ENCODE measurements around the gene MKNK2. TPM values are rescaled to one million over a fixed set of nuclear protein-coding genes. Genes with fewer than 3 reads are reported as not detected.
A peak's percentile ranks its signal among the peaks of the same experiment; 100 is the strongest.

The MKNK2 gene
- total RNA-seq, 1 donor from 2014 or later: 272 TPM

GRCh38 chr19:2047449-2048103, 3.5 kb downstream of the MKNK2 start:
- DNase-seq (peak; percentile 73), ATAC-seq (no peak)
- intact Hi-C loops (cut with micrococcal nuclease): no loop called here

DNA sequence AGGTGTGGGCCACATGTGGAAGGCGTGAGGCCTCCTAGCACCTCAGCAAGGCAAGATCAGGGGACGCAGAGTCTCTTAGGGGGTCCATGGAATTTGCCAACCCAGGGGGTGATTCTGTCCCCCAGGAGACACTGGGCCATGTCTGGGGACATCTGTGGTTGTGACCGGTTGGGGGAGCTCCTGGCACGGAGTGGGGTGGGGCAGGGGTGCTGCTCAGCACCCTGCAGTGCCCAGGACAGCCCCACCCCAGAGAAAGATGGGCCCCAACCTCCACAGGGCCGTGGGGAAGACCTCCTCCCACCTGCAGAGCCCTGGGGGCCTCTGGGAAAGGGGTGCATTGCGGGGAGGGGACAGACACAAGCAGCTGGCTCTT, 4.0 kb downstream of the MKNK2 start:
- no peak for DNase-seq
- intact Hi-C loops (cut with micrococcal nuclease): no loop called here
- ATAC-seq: no peak

- intact Hi-C loops (cut with micrococcal nuclease): no loop called here
- DNase-seq: peak; percentile 34
- no peak for ATAC-seq
Measured at GRCh38 chr19:2046046-2046907, 4.8 kb downstream of the MKNK2 start.

DNA sequence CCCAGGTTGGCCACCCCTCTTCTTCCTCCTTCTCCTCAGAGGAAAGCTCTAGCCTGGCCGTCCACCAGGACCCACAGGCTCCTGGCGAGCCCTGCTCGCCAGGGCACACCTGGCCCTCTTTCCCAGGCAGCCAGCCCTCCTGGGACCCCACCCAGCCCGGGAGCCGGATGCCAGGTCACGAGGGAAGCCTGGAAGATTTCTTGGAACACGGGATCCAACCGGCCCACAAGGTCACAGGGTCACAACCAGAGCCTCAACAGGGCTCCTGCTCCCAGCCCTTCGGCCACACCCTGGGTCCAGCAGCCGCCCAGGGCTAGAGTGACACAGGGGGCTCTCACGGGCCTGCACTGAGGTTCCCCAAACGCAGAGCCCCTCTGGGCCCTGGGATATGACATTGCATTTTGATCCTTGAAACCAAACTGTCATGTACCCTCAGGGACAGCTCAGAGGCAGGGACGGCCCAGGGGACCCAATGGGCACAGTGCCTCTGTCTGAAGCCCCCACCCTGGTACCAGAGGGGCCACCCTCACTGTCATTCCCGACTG, 5.5 kb downstream of the MKNK2 start:
- intact Hi-C loops (cut with micrococcal nuclease): no loop called here
- peak; percentile 66 for DNase-seq
- no peak for ATAC-seq

- ATAC-seq: no peak
- DNase-seq: peak; percentile 30
- intact Hi-C loops (cut with micrococcal nuclease): no loop called here
Measured at GRCh38 chr19:2044709-2045500, 6.1 kb downstream of the MKNK2 start.

GRCh38 chr19:2043961-2044708, 6.9 kb downstream of the MKNK2 start:
- DNase-seq (peak; percentile 60), ATAC-seq (no peak)
- intact Hi-C loops (cut with micrococcal nuclease): no loop called here

- ATAC-seq: peak; percentile 5
- DNase-seq: peak; percentile 23
- intact Hi-C loops (cut with micrococcal nuclease): no loop called here
Measured at GRCh38 chr19:2043251-2043641, 7.8 kb downstream of the MKNK2 start.

GRCh38 chr19:2042485-2043250, 8.4 kb downstream of the MKNK2 start:
- intact Hi-C loops (cut with micrococcal nuclease): no loop called here

DNA sequence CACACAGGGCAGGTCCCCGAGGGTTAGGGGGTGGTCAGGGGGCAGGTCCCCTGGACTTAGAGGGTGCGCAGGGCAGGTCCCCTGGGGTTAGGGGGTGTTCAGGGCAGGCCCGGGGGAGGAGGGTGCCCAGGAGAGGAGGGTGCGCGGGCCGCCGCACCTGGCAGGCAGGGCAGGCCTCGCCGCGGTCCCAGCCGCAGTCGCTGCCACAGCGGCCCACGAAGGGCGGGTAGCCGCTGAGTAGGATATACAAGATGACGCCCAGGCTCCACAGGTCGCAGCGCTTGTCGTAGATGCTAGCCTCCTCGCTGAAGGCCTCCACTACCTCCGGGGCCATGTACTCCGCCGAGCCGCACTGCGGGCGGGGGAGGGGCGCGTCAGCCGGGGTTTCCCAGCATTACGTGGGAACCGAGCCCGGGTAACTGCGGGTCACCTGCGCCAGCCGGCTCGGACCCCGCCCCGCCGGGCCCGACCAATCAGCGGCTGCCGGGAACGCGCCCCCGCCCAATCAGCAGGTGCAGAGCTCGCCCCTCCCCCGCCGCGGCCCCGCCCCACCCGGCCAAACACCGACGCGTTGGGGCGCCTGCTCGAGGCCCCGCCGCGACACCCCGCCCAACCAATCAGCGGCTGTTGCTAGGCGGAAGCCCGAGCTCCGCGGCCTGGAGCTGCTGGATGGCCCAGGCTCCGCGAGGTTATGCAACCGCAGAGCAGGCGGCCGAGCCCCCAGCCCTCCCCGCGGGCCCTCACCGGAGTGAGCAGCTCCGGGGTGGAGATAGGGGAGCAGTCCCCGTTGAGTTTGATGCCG, 9.2 kb downstream of the MKNK2 start:
- DNase-seq (peak; percentile 99), ATAC-seq (peak; percentile 87)
- intact Hi-C loops (cut with micrococcal nuclease): no loop called here

More at GRCh38 chr19:2042485-2043250, 8.4 kb downstream of the MKNK2 start:
- DNase-seq (peak; percentile 61), ATAC-seq (peak; percentile 2)

- no peak for DNase-seq
- intact Hi-C loops (cut with micrococcal nuclease): no loop called here
- ATAC-seq: no peak
Measured at GRCh38 chr19:2041433-2041682, 9.7 kb downstream of the MKNK2 start.

DNA sequence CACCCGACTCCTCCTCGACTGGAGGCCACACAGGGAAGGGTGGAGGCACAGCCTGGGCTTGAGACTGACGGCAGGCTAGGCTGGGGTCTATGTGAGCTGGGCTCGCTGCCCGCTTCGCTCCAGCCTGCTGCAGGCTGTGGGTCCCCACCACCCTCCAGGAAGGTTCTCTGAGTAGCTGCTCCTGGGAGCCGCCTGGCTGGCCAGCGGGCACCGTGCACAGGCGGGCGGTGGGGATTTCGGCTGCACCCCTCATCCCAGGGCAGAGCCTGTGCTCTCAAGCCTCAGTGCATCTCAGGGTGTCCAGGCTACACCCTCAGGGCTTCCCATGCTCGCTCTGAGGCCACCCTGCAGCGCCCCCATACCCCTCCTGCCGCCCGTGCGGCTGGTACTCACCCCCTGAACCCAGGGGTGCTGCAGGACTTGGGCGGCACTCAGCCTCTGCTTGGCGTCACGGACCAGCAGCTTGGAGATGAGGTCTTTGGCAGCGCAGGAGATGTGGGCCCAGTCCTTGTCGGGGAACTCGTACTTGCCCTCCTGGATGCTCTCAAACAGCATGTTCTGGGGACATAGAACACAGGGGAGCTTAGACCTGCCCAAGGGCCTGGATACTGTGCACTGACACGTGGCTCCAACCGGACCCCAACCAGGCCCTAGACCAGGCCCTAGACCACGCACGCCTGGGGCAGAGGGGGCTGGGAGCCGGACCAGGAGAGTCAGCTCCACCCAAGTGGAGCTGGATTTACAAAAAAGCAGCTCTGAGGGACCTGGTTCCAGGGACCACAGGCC, 10.2 kb downstream of the MKNK2 start:
- intact Hi-C loops (cut with micrococcal nuclease): no loop called here
- ATAC-seq (no peak), DNase-seq (peak; percentile 37)

DNA sequence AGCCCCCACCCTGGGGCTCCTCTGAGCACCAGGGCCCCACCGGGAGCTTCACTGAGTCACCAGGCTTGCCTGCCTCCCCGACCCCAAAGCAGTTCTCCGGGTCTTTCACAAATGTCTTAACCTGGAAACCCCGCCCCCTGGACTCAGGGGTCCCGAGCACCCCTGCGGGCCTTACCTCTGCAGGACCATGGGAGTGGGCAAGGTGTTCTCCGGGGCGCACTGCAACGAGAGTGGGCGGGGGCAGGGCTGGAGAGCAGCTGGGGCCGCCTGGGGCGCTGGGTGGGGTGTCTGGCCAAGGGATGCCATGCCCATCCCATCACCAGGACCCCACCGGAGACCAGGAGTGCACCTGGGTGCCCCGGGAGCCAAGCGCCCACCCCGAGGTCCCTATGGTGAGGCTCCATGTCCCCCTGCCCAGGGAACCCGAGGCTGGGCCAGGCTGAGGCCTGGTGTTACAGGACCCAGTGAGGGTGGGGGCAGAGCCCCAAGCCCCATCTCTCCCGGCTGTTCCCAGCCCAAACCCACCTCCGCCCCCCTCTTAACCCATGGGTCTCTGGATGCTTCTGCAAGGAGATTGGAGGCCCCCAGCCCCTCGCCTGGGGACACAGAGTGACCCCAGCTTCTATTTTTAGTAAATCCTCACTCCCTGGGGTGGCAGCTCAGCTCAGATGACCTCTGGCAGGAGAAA, 10.9 kb downstream of the MKNK2 start:
- intact Hi-C loops (cut with micrococcal nuclease): no loop called here
- DNase-seq (peak; percentile 43), ATAC-seq (no peak)

GRCh38 chr19:2039089-2039958, 11.7 kb downstream of the MKNK2 start:
- peak; percentile 57 for DNase-seq
- ATAC-seq: no peak
- intact Hi-C loops (cut with micrococcal nuclease): no loop called here

GRCh38 chr19:2038284-2039088, 12.6 kb downstream of the MKNK2 start:
- intact Hi-C loops (cut with micrococcal nuclease): no loop called here
- DNase-seq: peak; percentile 35
- no peak for ATAC-seq

Data from left ventricle myocardium superior (tissue), 1 donor.